OCI-LY3 (cell line): ENCODE results near the gene AQR.
"Not testable (repeated sequence)": the region's sequence is repeated elsewhere in the genome, so short reads cannot be mapped to it uniquely, and the experiment has no call there.

Experiments used
- H2AFZ ChIP-seq: fragments of 200-600, 300-600 bp; shearing (Covaris generic); 2 replicates; pipeline ENCODE4 v1.6.0; 2014; ENCODE audit warnings: antibody characterized with exemption, low read depth, low read length
- H3K27ac ChIP-seq: fragments of 200-600, 300-600 bp; sonication (generic); 2 replicates; pipeline ENCODE4 v1.5.1; 2014; ENCODE audit warnings: mild to moderate bottlenecking, low read length, moderate library complexity, mixed read lengths
- H3K27me3 ChIP-seq: fragments of 200-600, 300-600 bp; sonication (generic); 2 replicates; pipeline ENCODE4 v1.6.1; 2014; ENCODE audit warnings: low read depth, low read length, mixed read lengths
- H3K36me3 ChIP-seq: fragments of 200-600, 300-600 bp; sonication (generic); replicated peaks from 2 replicates; pipeline ENCODE3; 2014; ENCODE audit warnings: low read depth, low read length, mixed read lengths
- H3K4me1 ChIP-seq: fragments of 300-600, 200-600 bp; sonication (generic); 2 replicates; pipeline ENCODE4 v1.6.1; 2014; ENCODE audit warnings: low read length, mixed read lengths
- H3K4me2 ChIP-seq: fragments of 200-600, 300-600 bp; sonication (generic); 2 replicates; pipeline ENCODE4 v1.6.1; 2014; ENCODE audit warnings: low read length, mixed read lengths
- H3K4me3 ChIP-seq: fragments of 300-600, 200-600 bp; sonication (generic); 2 replicates; pipeline ENCODE4 v1.5.1; 2014; ENCODE audit warnings: antibody characterized with exemption, mild to moderate bottlenecking, low read length, moderate library complexity
- H3K79me2 ChIP-seq: fragments of 300-600, 200-600 bp; shearing (Covaris generic); 2 replicates; pipeline ENCODE4 v1.6.1; 2014; ENCODE audit warnings: mild to moderate bottlenecking, low read length, mixed read lengths
- H3K9ac ChIP-seq: fragments of 300-600, 200-600 bp; shearing (Covaris generic); 2 replicates; pipeline ENCODE4 v1.6.0; 2014; ENCODE audit warnings: mild to moderate bottlenecking, low read length, moderate library complexity
- H3K9me3 ChIP-seq: fragments of 200-600, 300-600 bp; shearing (Covaris generic); 2 replicates; pipeline ENCODE4 v1.6.1; 2014; ENCODE audit warnings: low read length, mixed read lengths; ENCODE audit not compliant: insufficient read depth
- H4K20me1 ChIP-seq: fragments of 200-600, 300-600 bp; sonication (generic); 2 replicates; pipeline ENCODE4 v1.6.1; 2016; ENCODE audit warnings: low read length, mixed read lengths; ENCODE audit not compliant: insufficient read depth
- CTCF ChIP-seq: fragments of 200-600, 300-600 bp; sonication (generic); IDR thresholded peaks from 2 replicates; pipeline ENCODE4 v1.5.1; 2014; ENCODE audit warnings: antibody characterized with exemption, low read length, low read depth
- EZH2phosphoT487 ChIP-seq: fragments of 200-600 bp; shearing (Covaris generic); IDR thresholded peaks from 2 replicates; pipeline ENCODE4 v1.6.1; 2018; ENCODE audit warnings: antibody characterized with exemption, mixed run types, low read depth

Gene AQR

GRCh38 chr15:34933432-34933975, 36.0 kb downstream of the AQR start:
- Histone ChIP-seq H4K20me1 (no peaks in the 10 kb centered on the region), H3K36me3 (peaks cover 18% of the 10 kb centered on the region), H3K9me3 (no peaks in the 10 kb centered on the region), H2AFZ (no peak overlapping the region), H3K4me3 (no peak overlapping the region), H3K4me2 (no peak overlapping the region), H3K79me2 (no peaks in the 10 kb centered on the region), H3K27me3 (no peaks in the 10 kb centered on the region), H3K9ac (no peak overlapping the region), H3K4me1 (no peaks in the 10 kb centered on the region), H3K27ac (no peak overlapping the region)
- TF ChIP-seq EZH2phosphoT487 = no peak
- TF ChIP-seq CTCF = no peak

GRCh38 chr15:34928349-34928748, 41.2 kb downstream of the AQR start:
- not testable (repeated sequence) for H3K4me1 ChIP-seq, H3K4me3 ChIP-seq, H3K27ac ChIP-seq, H3K27me3 ChIP-seq, H3K79me2 ChIP-seq, H3K9me3 ChIP-seq, H4K20me1 ChIP-seq, H2AFZ ChIP-seq, H3K4me2 ChIP-seq, H3K9ac ChIP-seq
- peaks cover 21% of the 10 kb centered on the region for H3K36me3 ChIP-seq

DNA sequence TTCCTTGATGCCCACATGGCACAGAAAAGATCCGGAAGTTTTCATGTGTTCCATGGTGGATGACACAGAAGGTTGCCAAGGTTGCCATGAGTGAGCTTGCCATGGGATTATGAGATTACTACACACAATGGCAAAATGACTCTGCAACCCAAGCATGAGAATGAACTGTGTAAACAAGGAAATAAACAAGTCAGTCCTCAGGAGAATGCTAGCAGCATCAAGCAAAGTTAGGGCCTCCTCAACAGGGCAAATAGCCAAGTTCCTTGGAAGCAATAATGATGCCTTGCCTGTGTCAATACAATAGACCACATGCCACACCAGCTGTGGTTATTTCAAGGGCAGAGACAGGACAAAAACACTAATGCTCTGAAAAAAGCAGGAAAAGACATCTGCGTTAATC, 41.8 kb downstream of the AQR start:
- no peaks in the 10 kb centered on the region for H3K27me3 ChIP-seq
- no peak overlapping the region for H2AFZ ChIP-seq
- H3K27ac ChIP-seq = no peak overlapping the region
- TF ChIP-seq CTCF (no peak), EZH2phosphoT487 (no peak)
- no peak overlapping the region for H3K9ac ChIP-seq
- H3K4me2 ChIP-seq = no peak overlapping the region
- no peak overlapping the region for H3K4me3 ChIP-seq
- no peaks in the 10 kb centered on the region for H3K9me3 ChIP-seq
- H3K79me2 ChIP-seq = no peaks in the 10 kb centered on the region
- peaks cover 21% of the 10 kb centered on the region for H3K36me3 ChIP-seq
- H4K20me1 ChIP-seq = no peaks in the 10 kb centered on the region
- H3K4me1 ChIP-seq = no peaks in the 10 kb centered on the region

DNA sequence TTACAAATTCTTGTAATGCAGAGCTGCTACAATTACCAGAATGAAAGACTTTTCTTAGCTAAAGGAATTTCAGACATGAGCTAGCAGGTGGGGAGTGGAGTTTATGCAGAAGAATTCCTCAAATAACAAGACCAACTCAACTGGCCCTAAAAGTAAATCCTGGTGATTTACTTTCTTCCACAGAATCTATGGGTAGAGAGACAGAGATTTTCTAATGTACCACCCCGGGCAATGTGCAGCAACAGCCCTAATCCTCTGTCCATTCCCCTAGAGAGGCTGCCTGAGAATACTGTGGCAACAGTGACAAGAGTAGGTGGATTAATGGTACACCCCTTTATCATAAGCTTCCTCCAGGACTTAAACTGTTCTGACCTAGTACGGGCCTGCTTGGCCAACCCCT, 55.2 kb downstream of the AQR start:
- no peak for TF ChIP-seq CTCF
- no peak for TF ChIP-seq EZH2phosphoT487
- Histone ChIP-seq H3K27ac (no peak overlapping the region), H3K4me3 (no peak overlapping the region), H3K9me3 (no peaks in the 10 kb centered on the region), H3K9ac (no peak overlapping the region), H3K36me3 (peaks cover 48% of the 10 kb centered on the region), H3K27me3 (no peaks in the 10 kb centered on the region), H2AFZ (no peak overlapping the region), H4K20me1 (no peaks in the 10 kb centered on the region), H3K79me2 (no peaks in the 10 kb centered on the region), H3K4me2 (no peak overlapping the region), H3K4me1 (no peaks in the 10 kb centered on the region)

GRCh38 chr15:34905047-34905446, 64.5 kb downstream of the AQR start:
- Histone ChIP-seq H2AFZ (no peak overlapping the region), H3K36me3 (peaks cover 31% of the 10 kb centered on the region), H4K20me1 (no peaks in the 10 kb centered on the region), H3K79me2 (no peaks in the 10 kb centered on the region), H3K27me3 (no peaks in the 10 kb centered on the region), H3K4me2 (no peak overlapping the region), H3K9ac (no peak overlapping the region), H3K27ac (no peak overlapping the region), H3K4me3 (no peak overlapping the region), H3K4me1 (no peaks in the 10 kb centered on the region), H3K9me3 (no peaks in the 10 kb centered on the region)
- TF ChIP-seq CTCF = no peak
- TF ChIP-seq EZH2phosphoT487 = no peak
